ENCODE results near the gene PROSER1. TPM values are rescaled to one million over a fixed set of nuclear protein-coding genes. Genes with fewer than 3 reads are reported as not detected.

PROSER1 gene
- total and polyA plus RNA-seq, 9 of the 15 experiments (the other 6 are each of a cell fraction or from before 2014, with no cell fraction given) = 9.2 to 36.2 (median 10.4) TPM

- TF ChIP-seq, protein P1, sequence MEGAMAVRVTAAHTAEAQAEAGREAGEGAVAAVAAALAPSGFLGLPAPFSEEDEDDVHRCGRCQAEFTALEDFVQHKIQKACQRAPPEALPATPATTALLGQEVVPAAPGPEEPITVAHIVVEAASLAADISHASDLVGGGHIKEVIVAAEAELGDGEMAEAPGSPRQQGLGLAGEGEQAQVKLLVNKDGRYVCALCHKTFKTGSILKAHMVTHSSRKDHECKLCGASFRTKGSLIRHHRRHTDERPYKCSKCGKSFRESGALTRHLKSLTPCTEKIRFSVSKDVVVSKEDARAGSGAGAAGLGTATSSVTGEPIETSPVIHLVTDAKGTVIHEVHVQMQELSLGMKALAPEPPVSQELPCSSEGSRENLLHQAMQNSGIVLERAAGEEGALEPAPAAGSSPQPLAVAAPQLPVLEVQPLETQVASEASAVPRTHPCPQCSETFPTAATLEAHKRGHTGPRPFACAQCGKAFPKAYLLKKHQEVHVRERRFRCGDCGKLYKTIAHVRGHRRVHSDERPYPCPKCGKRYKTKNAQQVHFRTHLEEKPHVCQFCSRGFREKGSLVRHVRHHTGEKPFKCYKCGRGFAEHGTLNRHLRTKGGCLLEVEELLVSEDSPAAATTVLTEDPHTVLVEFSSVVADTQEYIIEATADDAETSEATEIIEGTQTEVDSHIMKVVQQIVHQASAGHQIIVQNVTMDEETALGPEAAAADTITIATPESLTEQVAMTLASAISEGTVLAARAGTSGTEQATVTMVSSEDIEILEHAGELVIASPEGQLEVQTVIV (CRISPR knock-in tag; IDR thresholded peaks at IDR 0.05; ENCODE audit: borderline replicate concordance) = no peak
- no peak for TF ChIP-seq RFX1 (IDR thresholded peaks at IDR 0.05)
- peak; percentile 75 for TF ChIP-seq E2F8 (IDR thresholded peaks at IDR 0.05; ENCODE audit: low read depth, partially characterized antibody)
- peak in 1 of 2 experiments; percentile 4; a peak in 1 of 4 replicates for TF ChIP-seq KDM4B (IDR thresholded peaks at IDR 0.05; ENCODE audit: borderline replicate concordance in 2 of 2, low read depth in 1 of 2)
- TF ChIP-seq CREM (IDR thresholded peaks at IDR 0.05; ENCODE audit: low read depth) = peak; percentile 96
- TF ChIP-seq, protein P2, sequence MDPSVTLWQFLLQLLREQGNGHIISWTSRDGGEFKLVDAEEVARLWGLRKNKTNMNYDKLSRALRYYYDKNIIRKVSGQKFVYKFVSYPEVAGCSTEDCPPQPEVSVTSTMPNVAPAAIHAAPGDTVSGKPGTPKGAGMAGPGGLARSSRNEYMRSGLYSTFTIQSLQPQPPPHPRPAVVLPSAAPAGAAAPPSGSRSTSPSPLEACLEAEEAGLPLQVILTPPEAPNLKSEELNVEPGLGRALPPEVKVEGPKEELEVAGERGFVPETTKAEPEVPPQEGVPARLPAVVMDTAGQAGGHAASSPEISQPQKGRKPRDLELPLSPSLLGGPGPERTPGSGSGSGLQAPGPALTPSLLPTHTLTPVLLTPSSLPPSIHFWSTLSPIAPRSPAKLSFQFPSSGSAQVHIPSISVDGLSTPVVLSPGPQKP (CRISPR knock-in tag; IDR thresholded peaks at IDR 0.05) = no peak
- TF ChIP-seq TSHZ1 (CRISPR knock-in tag; IDR thresholded peaks at IDR 0.05) = no peak
- no peak for TF ChIP-seq NR2C1 (IDR thresholded peaks at IDR 0.05)
- TF ChIP-seq NR2C1 (tag; IDR thresholded peaks at IDR 0.05) = no peak
- TF ChIP-seq ZNF232 (CRISPR knock-in tag; IDR thresholded peaks at IDR 0.05) = no peak
- no peak for TF ChIP-seq NR3C1 (CRISPR knock-in tag; IDR thresholded peaks at IDR 0.05)
- no peak for TF ChIP-seq ZNF316 (IDR thresholded peaks at IDR 0.05)
- no peak for TF ChIP-seq ZNF444 (CRISPR knock-in tag; IDR thresholded peaks at IDR 0.05)
- TF ChIP-seq NBN (IDR thresholded peaks at IDR 0.05; ENCODE audit: low read depth) = 0 out of 2 replicates have a peak, but pooled peaks have one; percentile 18
- no peak for TF ChIP-seq DDX20 (tag; IDR thresholded peaks at IDR 0.05; ENCODE audit: low read depth)
- TF ChIP-seq PKNOX1 (IDR thresholded peaks at IDR 0.05) = no peak
- TF ChIP-seq TAF15 (IDR thresholded peaks at IDR 0.05; ENCODE audit: low read depth, low read length) = no peak
- no peak for TF ChIP-seq TCF7 (IDR thresholded peaks at IDR 0.05; ENCODE audit: borderline replicate concordance)
Observed at GRCh38 chr13:39037880-39038568, at the start of gene PROSER1, which contains the start of gene NHLRC3 (continued).
